ENCODE data around the gene SPOCK2.

DNA sequence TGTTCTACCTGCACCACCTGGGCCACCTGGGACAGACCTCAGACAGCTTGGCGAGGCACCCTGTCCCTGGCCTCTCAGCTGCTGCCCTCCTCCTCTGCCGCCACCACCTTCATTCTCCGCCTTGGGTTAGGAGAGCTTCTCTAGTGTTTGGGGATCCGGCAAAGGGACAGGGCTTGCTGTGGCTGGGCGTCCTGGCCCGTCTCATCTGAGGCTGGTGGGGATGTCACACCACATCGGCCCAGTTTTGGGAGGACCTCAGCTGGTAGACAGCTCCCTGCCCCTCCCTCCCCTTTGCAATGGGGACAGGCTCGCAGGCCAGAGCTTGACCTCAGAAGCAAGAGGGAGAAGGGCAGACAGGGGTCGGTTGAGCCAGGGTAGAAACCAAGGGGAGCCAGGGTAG is 26.4 kb downstream of the SPOCK2 start:
- TF ChIP-seq RELA (IDR thresholded peaks at IDR 0.05; ENCODE audit: borderline replicate concordance, partially characterized antibody) (no peak), RAD21 (IDR thresholded peaks at IDR 0.05; ENCODE audit: insufficient read depth, low read depth, low read length) (no peak), POLR2AphosphoS5 (IDR thresholded peaks at IDR 0.05; ENCODE audit: low read length) (no peak), CHD2 (IDR thresholded peaks at IDR 0.05; ENCODE audit: borderline replicate concordance, low read depth, low read length) (no peak), RCOR1 (conservative IDR thresholded peaks at IDR 0.05; ENCODE audit: low read depth, low read length) (no peak), EZH2 (IDR thresholded peaks at IDR 0.05; ENCODE audit: borderline replicate concordance, control insufficient read depth, low read depth, low read length) (no peak), EP300 (IDR thresholded peaks at IDR 0.05; ENCODE audit: borderline replicate concordance in 1 of 2, control insufficient read depth in 1 of 2, low read depth in 2 of 2, low read length in 2 of 2) (no peak)
- TF ChIP-seq, protein P1, sequence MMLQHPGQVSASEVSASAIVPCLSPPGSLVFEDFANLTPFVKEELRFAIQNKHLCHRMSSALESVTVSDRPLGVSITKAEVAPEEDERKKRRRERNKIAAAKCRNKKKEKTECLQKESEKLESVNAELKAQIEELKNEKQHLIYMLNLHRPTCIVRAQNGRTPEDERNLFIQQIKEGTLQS (IDR thresholded peaks at IDR 0.05; ENCODE audit: borderline replicate concordance, extremely low read depth, low read depth, low read length), result no peak
- TF ChIP-seq, protein P2, sequence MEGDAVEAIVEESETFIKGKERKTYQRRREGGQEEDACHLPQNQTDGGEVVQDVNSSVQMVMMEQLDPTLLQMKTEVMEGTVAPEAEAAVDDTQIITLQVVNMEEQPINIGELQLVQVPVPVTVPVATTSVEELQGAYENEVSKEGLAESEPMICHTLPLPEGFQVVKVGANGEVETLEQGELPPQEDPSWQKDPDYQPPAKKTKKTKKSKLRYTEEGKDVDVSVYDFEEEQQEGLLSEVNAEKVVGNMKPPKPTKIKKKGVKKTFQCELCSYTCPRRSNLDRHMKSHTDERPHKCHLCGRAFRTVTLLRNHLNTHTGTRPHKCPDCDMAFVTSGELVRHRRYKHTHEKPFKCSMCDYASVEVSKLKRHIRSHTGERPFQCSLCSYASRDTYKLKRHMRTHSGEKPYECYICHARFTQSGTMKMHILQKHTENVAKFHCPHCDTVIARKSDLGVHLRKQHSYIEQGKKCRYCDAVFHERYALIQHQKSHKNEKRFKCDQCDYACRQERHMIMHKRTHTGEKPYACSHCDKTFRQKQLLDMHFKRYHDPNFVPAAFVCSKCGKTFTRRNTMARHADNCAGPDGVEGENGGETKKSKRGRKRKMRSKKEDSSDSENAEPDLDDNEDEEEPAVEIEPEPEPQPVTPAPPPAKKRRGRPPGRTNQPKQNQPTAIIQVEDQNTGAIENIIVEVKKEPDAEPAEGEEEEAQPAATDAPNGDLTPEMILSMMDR (IDR thresholded peaks at IDR 0.05 in 2 of 3, conservative IDR thresholded peaks at IDR 0.05 in 1 of 3; ENCODE audit: control insufficient read depth in 2 of 3, extremely low read depth in 1 of 3, insufficient read depth in 1 of 3, low read depth in 3 of 3, low read length in 3 of 3), result no peak
- TF ChIP-seq, protein P3, sequence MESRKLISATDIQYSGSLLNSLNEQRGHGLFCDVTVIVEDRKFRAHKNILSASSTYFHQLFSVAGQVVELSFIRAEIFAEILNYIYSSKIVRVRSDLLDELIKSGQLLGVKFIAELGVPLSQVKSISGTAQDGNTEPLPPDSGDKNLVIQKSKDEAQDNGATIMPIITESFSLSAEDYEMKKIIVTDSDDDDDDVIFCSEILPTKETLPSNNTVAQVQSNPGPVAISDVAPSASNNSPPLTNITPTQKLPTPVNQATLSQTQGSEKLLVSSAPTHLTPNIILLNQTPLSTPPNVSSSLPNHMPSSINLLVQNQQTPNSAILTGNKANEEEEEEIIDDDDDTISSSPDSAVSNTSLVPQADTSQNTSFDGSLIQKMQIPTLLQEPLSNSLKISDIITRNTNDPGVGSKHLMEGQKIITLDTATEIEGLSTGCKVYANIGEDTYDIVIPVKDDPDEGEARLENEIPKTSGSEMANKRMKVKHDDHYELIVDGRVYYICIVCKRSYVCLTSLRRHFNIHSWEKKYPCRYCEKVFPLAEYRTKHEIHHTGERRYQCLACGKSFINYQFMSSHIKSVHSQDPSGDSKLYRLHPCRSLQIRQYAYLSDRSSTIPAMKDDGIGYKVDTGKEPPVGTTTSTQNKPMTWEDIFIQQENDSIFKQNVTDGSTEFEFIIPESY (IDR thresholded peaks at IDR 0.05), result no peak
- TF ChIP-seq, protein P4, sequence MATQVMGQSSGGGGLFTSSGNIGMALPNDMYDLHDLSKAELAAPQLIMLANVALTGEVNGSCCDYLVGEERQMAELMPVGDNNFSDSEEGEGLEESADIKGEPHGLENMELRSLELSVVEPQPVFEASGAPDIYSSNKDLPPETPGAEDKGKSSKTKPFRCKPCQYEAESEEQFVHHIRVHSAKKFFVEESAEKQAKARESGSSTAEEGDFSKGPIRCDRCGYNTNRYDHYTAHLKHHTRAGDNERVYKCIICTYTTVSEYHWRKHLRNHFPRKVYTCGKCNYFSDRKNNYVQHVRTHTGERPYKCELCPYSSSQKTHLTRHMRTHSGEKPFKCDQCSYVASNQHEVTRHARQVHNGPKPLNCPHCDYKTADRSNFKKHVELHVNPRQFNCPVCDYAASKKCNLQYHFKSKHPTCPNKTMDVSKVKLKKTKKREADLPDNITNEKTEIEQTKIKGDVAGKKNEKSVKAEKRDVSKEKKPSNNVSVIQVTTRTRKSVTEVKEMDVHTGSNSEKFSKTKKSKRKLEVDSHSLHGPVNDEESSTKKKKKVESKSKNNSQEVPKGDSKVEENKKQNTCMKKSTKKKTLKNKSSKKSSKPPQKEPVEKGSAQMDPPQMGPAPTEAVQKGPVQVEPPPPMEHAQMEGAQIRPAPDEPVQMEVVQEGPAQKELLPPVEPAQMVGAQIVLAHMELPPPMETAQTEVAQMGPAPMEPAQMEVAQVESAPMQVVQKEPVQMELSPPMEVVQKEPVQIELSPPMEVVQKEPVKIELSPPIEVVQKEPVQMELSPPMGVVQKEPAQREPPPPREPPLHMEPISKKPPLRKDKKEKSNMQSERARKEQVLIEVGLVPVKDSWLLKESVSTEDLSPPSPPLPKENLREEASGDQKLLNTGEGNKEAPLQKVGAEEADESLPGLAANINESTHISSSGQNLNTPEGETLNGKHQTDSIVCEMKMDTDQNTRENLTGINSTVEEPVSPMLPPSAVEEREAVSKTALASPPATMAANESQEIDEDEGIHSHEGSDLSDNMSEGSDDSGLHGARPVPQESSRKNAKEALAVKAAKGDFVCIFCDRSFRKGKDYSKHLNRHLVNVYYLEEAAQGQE (IDR thresholded peaks at IDR 0.05; ENCODE audit: low read depth, low read length), result no peak

All from GM12878 (cell line).